Raji (cell line): Measurements from ENCODE around the gene ICA1L.

Source experiments
- POLR2A ChIP-seq: IDR thresholded peaks from 2 replicates; pipeline ENCODE4 v1.6.1; 2011; ENCODE audit warnings: low read depth, low read length, control low read depth; ENCODE audit not compliant: insufficient read depth

ICA1L gene

DNA sequence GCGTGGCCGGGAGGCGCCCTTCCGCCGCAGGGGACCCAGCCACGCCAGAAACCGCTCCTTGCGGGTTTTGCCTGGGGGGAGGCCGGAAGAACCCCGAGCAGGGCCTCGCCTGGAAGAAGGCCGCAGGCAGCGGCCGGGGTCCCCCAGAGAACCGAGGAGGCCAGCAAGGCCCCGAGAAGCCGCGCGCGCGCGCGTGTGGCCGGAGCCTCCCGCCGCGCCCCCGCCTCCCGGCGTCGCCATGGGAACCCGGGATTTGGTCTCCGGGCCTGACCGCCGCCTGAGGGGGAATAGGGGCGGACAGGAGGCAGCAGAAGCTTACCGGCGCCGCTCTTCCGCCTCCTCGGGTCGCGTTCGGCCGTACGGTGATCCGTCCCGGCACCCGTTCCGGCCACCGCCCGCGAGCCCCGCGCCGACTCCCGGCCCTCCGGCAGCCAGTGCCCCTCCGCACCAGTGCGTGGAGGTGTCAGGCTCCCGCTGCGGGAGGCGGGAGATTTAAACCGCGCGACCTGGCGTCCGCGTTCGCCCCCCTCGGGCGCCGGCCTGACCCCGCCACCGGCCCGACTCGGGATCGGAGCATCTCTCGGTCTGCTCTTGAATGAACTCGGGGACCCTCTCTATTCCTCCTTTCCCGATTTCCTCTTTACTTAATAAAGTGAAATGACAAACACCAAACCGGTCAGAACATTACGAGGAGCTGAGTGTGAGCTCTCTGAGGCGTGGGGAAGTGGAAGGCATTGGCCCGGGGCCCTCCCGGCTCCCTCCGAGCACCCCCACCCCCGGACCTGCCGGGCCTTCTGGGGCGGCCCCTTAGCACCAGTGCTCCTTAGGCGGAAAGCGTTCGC lies at the start of gene ICA1L:
Gene ICA1L (minus strand): TSS at position 467 of the 842 bp plus-strand sequence. CDS start 42,757 bp downstream, outside the sequence.
- TF ChIP-seq POLR2A = peak; percentile 47

DNA sequence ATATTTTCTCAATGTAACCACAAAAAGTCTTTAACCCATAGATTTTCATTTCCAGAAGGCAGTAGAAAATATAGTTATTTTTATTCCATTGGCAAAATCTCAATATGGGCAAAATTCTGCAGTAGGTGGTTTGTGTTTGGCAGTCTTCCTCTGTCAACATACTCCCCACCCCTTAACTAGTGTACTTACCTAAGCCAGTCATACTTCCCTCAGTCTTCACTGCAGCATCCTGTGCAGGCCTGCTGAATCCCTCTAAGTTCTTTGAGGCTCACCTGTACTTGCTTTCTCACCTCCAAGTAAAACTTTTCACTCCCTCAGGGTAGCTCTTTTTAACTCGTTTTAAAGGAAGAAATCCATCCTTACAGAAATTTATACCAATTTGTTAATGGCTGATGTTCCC lies 47.3 kb upstream of the ICA1L start:
- TF ChIP-seq POLR2A = no peak

DNA sequence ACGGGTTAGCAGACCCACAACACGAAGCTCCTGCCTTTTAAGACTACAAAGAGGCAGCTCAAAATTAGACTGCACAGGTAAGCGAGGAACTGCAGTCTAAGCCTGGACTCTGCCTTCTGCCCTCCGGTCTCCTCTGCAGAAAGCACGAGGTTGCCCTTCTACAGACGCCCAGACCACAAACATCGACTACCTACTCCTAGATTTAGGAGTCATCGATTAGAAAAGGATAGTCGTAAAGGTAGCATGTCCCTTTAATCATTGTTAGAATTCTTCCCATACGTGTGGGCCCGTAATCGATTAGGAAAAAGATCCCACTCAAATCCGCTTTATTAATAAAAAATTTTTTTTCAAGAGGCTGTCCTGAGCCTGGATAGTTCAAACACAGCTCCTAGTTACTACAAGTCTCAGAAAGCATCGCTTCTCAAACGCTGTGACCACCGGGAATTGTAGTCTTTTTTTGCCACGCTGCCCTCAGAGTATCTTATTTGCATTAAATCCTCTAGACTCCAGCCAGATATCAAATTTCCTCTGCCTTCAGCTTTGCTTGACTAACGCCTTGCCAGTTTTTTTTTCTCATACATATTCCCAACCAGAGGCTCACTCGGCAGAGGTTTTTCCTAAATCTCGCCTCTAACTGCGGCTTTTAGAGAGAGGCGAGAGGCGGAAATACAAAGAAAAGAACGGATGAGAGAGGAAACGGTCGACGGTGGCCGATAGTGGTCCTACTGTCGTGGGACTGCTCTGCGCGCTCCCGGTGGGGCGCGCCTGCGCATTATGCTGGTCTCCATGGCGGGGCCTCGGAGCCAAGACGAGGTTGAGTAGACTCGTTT lies 40.2 kb upstream of the ICA1L start, which contains the start of the genes CARF and WDR12:
Gene CARF (plus strand): TSS at position 764 of the 830 bp plus-strand sequence. CDS start 29,628 bp downstream, outside the sequence.
Gene WDR12 (minus strand): TSS at position 162 of the 830 bp plus-strand sequence. CDS start 197 bp downstream, outside the sequence.
- peak; percentile 97 for TF ChIP-seq POLR2A

DNA sequence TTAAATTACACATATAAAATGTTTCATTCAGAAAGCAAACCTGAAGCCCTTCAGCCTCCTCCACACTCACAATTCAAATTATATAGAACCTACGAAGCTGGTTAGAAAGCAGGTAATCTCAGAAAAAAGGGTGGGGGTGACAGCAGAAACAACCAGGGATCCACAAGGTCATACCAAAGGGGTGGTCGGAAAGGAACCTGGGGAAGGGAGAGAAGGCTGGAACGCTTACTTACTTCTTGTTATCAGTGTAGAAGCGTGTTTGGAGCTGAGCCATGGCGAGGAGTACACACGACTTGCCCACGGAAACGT lies 39.6 kb upstream of the ICA1L start:
- TF ChIP-seq POLR2A = no peak

DNA sequence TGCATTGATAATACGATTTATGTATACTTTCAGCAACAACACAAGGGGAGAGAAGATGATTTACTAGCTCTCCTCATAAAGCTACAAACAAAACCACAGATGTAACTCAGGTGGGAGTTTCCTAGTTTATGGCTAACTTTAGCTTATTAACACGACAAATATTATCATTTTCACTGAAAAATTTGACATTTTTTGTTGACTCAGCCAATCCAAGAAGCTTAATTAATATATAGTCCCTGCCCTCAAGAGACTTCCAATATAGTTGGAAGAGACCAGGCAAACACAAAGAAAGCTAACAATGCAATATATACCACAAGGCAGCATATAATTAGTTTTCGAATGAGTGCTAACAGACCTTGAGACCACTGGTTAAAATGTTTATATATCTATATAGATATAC lies 39.1 kb upstream of the ICA1L start:
- TF ChIP-seq POLR2A = no peak

DNA sequence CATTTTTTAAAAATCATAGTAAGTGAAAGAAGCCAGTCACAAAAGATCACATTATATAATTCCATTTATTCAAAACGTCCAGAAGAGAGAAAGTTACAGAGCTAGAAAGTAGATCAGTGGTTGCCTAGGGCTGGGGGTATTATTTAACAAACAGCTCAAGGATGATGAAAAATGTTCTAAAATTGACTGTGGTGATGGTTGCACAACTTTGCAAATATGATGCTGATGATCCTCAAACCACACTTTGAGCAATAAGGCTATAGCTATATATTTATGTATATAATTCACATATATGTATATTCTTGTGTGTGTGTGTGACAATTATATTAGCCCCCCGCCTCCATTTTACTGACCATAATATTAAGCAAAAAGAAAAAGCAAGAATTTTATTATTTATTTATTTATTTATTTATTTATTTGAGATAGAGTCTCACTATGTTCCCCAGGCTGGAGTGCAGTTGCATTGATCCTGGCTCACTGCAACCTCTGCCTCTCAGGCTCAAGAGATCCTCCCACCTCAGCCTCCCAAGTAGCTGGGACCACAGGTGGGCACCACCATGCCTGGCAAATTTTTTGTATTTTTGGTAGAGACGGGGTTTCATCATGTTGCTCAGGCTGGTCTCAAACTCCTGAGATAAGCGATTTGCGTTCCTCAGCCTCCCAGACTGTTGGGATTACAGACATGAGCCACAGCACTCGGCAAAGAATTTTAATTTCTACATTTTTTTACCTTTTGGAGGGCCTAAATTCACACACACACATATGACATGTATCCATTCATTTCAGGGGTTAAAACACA lies 38.0 kb upstream of the ICA1L start:
- TF ChIP-seq POLR2A = no peak

DNA sequence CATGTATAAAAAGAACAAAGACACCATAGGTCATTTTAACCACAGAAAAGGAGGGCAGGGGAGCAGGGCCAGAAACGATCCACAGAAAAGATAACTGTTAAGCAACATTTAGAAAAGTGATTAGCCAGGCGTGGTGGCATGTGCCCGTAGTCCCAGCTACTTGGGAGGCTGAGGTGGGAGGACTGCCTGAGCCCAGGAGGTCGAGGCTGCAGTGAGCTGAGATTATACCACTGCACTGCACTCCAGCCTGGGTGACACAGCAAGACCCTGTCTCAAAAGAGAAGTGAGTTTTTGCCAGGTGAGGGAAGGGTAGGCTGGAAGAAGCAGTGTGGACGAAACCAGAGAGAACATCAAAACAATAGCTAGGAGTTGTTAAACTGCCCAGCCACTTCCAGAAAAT lies 36.6 kb upstream of the ICA1L start:
- TF ChIP-seq POLR2A = no peak

DNA sequence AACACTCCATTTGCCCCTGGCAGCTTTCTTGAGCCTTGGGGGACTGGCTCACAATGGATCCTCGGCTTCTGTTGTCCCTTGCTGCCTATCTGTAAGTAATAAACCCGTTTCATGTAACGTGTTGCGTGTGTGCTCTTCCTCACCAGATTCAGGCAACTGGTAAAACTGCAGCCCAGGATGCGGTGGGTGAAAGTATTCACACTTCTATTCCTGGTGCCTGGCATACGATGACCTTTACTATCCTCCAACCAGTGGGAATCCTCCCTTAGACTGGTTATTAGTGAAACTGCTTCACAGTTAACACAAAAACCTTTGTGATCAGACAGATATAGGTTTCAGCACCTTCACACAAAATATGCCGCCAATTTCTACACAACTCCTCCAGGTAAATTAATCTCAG lies 13.6 kb upstream of the ICA1L start:
- TF ChIP-seq POLR2A = no peak

DNA sequence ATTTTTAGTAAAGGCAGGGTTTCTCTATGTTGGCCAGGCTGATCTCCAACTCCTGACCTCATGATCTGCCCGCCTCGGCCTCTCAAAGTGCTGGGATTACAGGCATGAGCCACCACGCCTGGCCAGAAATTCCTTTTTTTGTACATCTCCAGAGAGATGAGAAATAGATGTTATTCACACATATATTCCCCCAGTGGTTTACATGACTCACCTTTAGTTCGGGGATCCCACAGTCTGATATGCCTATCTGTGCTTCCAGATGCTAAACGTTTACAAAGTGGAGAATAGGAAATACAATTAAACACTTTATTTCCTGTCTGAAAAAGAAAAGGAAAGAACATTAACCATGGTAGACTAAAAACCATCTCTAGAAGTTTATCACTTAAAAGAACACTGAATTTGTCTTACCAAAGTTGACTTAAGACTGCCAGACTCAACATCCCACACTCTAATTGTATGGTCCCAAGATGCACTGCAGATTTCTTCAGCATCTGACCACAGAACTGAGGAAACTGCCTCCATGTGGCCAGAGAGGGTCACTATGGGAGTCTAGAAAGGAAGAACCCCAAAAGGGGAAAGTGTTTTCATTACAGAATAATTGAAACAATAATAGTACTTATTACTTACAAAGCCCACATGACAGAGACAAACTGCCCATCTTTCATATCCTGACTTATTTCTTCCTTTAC lies 12.6 kb upstream of the ICA1L start:
- TF ChIP-seq POLR2A = no peak

DNA sequence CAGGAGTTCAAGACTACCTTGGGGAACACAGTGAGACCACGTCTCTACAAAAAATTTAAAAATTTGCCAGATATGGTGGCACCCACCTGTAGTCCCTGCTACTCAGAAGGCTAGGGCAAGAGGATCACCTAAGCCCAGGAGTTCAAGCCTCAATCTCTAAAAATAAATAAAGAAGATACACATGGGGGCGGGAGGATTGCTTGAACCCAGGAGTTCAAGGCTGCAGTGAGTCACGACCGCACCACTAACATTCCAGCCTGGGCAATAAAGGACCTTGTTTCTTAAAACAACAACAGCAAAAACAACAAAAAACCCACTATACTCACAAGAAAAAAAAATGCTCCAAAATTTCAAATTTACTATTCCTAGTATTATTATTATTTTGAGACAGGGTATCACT lies 10.0 kb upstream of the ICA1L start:
- no peak for TF ChIP-seq POLR2A

DNA sequence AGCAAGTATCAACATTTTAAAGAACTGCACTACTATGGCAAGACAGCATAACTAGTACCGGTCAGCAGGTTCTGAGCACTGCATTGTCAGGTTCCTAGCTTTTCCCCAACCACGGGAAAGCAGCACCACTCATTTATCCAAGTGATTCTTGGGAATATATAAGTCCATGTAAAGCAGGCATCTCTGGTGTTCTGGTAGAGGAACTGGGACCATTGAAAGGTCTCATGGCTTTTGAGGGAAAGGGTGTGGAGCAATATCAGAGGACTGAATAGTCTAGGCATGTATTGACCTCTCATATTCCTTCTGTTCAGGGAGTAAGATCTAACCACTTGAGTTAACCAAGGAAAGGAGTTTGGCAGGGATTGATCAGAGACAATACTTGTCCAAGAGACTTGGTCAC lies 6.1 kb upstream of the ICA1L start:
- TF ChIP-seq POLR2A = no peak

DNA sequence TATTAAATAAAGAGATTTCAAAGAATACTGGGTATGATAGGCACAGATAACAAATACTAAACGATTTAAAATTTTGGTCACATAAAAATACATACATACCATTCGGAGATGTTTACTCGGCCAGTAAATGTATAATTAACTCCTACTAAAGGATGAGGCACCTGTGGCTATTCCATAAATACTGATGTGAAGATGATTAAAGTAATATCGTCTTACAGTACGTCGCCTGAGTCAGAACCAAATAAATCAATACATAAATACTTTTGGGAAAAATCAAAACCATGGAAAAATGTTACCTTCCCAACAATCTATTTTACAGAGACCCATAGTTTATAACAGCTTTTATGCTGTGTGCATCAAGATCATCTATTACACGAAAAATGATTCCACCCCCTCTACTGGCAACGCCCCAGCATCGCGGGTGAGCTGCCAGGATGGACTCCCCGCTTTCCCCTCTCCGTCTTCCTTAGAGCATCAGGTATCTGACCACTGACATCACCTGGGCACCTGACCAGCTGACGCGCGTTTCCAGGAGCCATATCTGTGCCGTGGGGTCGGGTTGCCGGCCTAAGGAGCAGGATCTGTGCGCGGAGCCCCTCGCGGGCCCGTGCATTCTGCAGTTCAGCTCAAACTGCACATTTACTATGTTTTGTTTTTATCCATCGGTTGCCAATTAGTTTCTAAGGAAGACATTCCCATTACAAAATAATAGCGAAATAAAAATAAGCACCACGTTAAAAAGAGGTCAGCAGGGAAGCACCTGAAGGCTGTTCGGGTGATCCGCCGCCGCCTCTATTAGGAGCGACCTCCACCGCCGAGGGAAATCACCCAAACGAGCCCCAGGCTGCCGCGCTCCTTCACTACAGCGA lies 901 bp downstream of the ICA1L start:
- peak; percentile 30 for TF ChIP-seq POLR2A

DNA sequence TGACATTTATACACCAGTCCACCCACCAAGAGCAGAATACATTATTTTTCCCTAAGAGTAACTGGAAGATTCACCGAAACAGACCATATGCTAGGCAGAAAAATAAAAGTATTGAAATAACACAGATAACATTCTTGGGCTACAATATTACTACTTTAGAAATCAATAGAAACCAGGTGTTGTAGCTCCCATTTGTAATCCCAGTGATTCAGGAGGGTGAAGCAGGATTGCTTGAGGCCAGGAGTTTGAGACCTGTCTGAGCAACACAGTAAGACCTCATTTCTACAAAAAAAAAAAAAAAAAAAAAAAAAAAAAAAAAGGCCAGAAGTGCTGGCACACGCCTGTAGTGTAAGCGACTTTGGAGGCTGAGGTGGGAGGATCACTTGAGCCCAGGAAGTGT lies 9.6 kb downstream of the ICA1L start:
- TF ChIP-seq POLR2A = no peak

DNA sequence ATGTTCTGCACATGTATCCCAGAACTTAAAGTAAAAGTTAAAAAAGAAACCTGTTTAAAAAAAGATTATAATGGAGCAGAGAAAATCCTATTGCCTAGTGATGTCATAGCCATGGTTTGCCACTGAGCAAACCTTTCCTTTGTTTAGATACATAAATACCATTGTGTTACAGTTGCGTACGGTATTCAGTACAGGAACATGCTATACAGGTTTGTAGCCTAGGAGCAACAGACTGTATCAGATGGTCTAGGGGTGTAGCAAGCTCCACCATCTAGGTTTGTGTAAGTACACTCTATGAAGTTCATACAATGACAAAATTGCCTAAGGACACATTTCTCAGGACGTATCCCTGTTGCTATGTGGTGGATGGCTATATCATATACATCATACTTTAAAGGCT lies 13.0 kb downstream of the ICA1L start:
- no peak for TF ChIP-seq POLR2A
